GM12878 (cell line): Measurements from ENCODE around the gene SCNN1B. TPM values are rescaled to one million over a fixed set of nuclear protein-coding genes. Genes with fewer than 3 reads are reported as not detected.

Source experiments
- ATAC-seq: fragments of 200-7000 bp; cut with Tn5 transposase; 3 replicates; pipeline ENCODE4 v1.9.1; 2020; ENCODE audit warnings: mild to moderate bottlenecking, moderate library complexity
- BruUV-seq: library from RNA; stranded (reverse); fragments of 400-500 nt; replicated peaks from 2 replicates; lab custom pipeline; 2021; lab: Mats Ljungman, UMichigan
- CTCF ChIA-PET: fragments of 300-600 bp; sonication (Branson Sonifier 250); formaldehyde crosslinking; extraction: SDS; loops from one replicate; lab custom pipeline; 2021; ENCODE audit warnings: inconsistent platforms; lab: Yijun Ruan, JAX
- POLR2A ChIA-PET: fragments of 350-600 bp; formaldehyde crosslinking; extraction: SDS; loops from one replicate; lab custom pipeline; 2021; ENCODE audit warnings: inconsistent platforms; lab: Charles Lee
- RAD21 ChIA-PET: fragments of 300-600 bp; sonication (Branson Sonifier 250); formaldehyde crosslinking; loops from one replicate; lab custom pipeline; 2023; ENCODE audit warnings: antibody characterized with exemption; ENCODE audit not compliant: unreplicated experiment; lab: Charles Lee
- SMC1A ChIA-PET: fragments of 300-600 bp; sonication (Branson Sonifier 250); formaldehyde crosslinking; loops from one replicate; lab custom pipeline; 2023; ENCODE audit not compliant: unreplicated experiment, uncharacterized antibody; lab: Charles Lee
- DNase-seq: peaks from one replicate; pipeline ENCODE4 v3.0.0-alpha.2; 2011; ENCODE audit warnings: low read depth, low spot score
- FAIRE-seq: peaks from 3 replicates; lab custom pipeline; 2011; peaks lifted over from hg19 to GRCh38; lab: Jason Lieb, UNC
- H2AFZ ChIP-seq: 2 replicates; pipeline ENCODE4 v1.6.0; 2011; ENCODE audit warnings: low read depth, low read length, control low read depth; ENCODE audit not compliant: control insufficient read depth
- H3K27ac ChIP-seq: 2 replicates; pipeline ENCODE4 v1.5.1; 2011; ENCODE audit warnings: control low read depth; ENCODE audit not compliant: control insufficient read depth, insufficient read depth
- H3K27me3 ChIP-seq, 2 experiments: replicated peaks in 1 of 2; 2 replicates each; pipeline versions ENCODE4 v1.6.0 to v1.6.1; 2011; ENCODE audit warnings: low read length in 1 of 2; ENCODE audit not compliant: control insufficient read depth in 2 of 2, insufficient read depth in 2 of 2
- H3K36me3 ChIP-seq, 2 experiments: 2 replicates each; pipeline ENCODE4 v1.5.1; 2011; ENCODE audit warnings: low read length in 1 of 2; ENCODE audit not compliant: control insufficient read depth in 2 of 2, insufficient read depth in 2 of 2
- H3K4me1 ChIP-seq: 2 replicates; pipeline ENCODE4 v1.6.1; 2011; ENCODE audit warnings: mild to moderate bottlenecking, low read length, moderate library complexity, mixed read lengths; ENCODE audit not compliant: control insufficient read depth, insufficient read depth
- H3K4me2 ChIP-seq: 2 replicates; pipeline ENCODE4 v1.6.0; 2011; ENCODE audit warnings: control low read depth; ENCODE audit not compliant: control insufficient read depth, insufficient read depth
- H3K4me3 ChIP-seq: fragments of 200-600 bp; sonication (generic); 2 replicates; pipeline ENCODE4 v1.5.1; 2016
- H3K79me2 ChIP-seq: 2 replicates; pipeline ENCODE4 v1.6.0; 2011; ENCODE audit warnings: low read length; ENCODE audit not compliant: control insufficient read depth, insufficient read depth
- H3K9ac ChIP-seq: 2 replicates; pipeline ENCODE4 v1.8.0; 2011; ENCODE audit warnings: low read length, control low read depth, mixed read lengths; ENCODE audit not compliant: control insufficient read depth, insufficient read depth
- H3K9me3 ChIP-seq: replicated peaks from 3 replicates; pipeline ENCODE4 v1.5.1; 2011; ENCODE audit warnings: mild to moderate bottlenecking, low read length; ENCODE audit not compliant: control insufficient read depth, insufficient read depth
- H4K20me1 ChIP-seq: 2 replicates; pipeline ENCODE4 v1.6.0; 2011; ENCODE audit not compliant: control insufficient read depth, insufficient read depth
- ATF3 ChIP-seq: IDR thresholded peaks from 2 replicates; pipeline ENCODE4 v1.6.1; 2011; ENCODE audit warnings: low read depth, mild to moderate bottlenecking, low read length, moderate library complexity, borderline replicate concordance; ENCODE audit errors: extremely low read depth
- CHD1 ChIP-seq: IDR thresholded peaks from 2 replicates; pipeline ENCODE4 v1.6.1; 2012; ENCODE audit warnings: low read depth, low read length, improper control_type of control experiment
- CHD2 ChIP-seq: IDR thresholded peaks from 2 replicates; pipeline ENCODE4 v1.6.1; 2011; ENCODE audit warnings: low read depth, low read length, improper control_type of control experiment, borderline replicate concordance
- HCFC1 ChIP-seq: fragments of 150-350 bp; IDR thresholded peaks from 2 replicates; pipeline ENCODE4 v1.6.1; 2014; ENCODE audit warnings: low read length
- IKZF1 ChIP-seq: fragments of 450-650 bp; conservative IDR thresholded peaks from 2 replicates; pipeline ENCODE4 v1.6.1; 2017; ENCODE audit warnings: antibody characterized with exemption, mild to moderate bottlenecking
- JUNB ChIP-seq: IDR thresholded peaks from 2 replicates; pipeline ENCODE4 v1.6.1; 2016; ENCODE audit warnings: antibody characterized with exemption, mild to moderate bottlenecking
- NR2C2 ChIP-seq: IDR thresholded peaks from 2 replicates; pipeline ENCODE4 v1.6.1; 2011; ENCODE audit warnings: borderline replicate concordance, low read depth; ENCODE audit not compliant: control insufficient read depth, insufficient read length
- NR2F1 ChIP-seq: fragments of 450-650 bp; conservative IDR thresholded peaks from 2 replicates; pipeline ENCODE4 v1.6.1; 2017; ENCODE audit warnings: mild to moderate bottlenecking
- PAX8 ChIP-seq: fragments of 450-650 bp; IDR thresholded peaks from 2 replicates; pipeline ENCODE4 v1.6.1; 2017; ENCODE audit warnings: mild to moderate bottlenecking, moderate library complexity
- POLR2AphosphoS2 ChIP-seq: IDR thresholded peaks from 2 replicates; pipeline ENCODE4 v1.6.1; 2011; ENCODE audit warnings: low read depth, mild to moderate bottlenecking, low read length, improper control_type of control experiment, moderate library complexity
- RAD21 ChIP-seq: IDR thresholded peaks from 2 replicates; pipeline ENCODE4 v1.6.1; 2011; ENCODE audit warnings: mild to moderate bottlenecking, low read depth, low read length, moderate library complexity; ENCODE audit not compliant: insufficient read depth
- RELB ChIP-seq: fragments of 450-650 bp; IDR thresholded peaks from 2 replicates; pipeline ENCODE4 v1.6.1; 2017; ENCODE audit warnings: low read depth, mild to moderate bottlenecking, moderate library complexity
- SIX5 ChIP-seq: IDR thresholded peaks from 2 replicates; pipeline ENCODE4 v1.6.1; 2011; ENCODE audit warnings: mild to moderate bottlenecking, low read depth, low read length, moderate library complexity; ENCODE audit not compliant: severe bottlenecking
- SMARCA5 ChIP-seq: fragments of 450-650 bp; IDR thresholded peaks from 2 replicates; pipeline ENCODE4 v1.6.1; 2017; ENCODE audit warnings: mild to moderate bottlenecking
- SREBF2 ChIP-seq: IDR thresholded peaks from 2 replicates; pipeline ENCODE4 v1.6.1; 2012; ENCODE audit warnings: mild to moderate bottlenecking, low read length
- ZBTB4 ChIP-seq: fragments of 450-650 bp; formaldehyde crosslinking; IDR thresholded peaks from 2 replicates; pipeline ENCODE4 v1.4.0; 2022; ENCODE audit warnings: mild to moderate bottlenecking, moderate library complexity
- WGBS: methylation state at CpG from one replicate; pipeline ENCODE4 v1.1.6; 2016; ENCODE audit warnings: low lambda C conversion rate; ENCODE audit not compliant: insufficient replicate concordance, insufficient coverage; ENCODE audit errors: missing lambda C conversion rate; 5-methylcytosine and 5-hydroxymethylcytosine counted together
- in situ Hi-C: fragments of 300-500 bp; cut with MboI; formaldehyde crosslinking; loops from 9 replicates; pipeline ENCODE4 v1.14.3; 2018; ENCODE audit warnings: mixed read lengths
- intact Hi-C: fragments of 100-400 bp; cut with micrococcal nuclease; formaldehyde crosslinking; loops from one replicate; pipeline ENCODE4 v1.14.2; 2022; ENCODE audit not compliant: unreplicated experiment
- polyA plus RNA-seq, 11 experiments: library from polyadenylated mRNA; depleted of rRNA in 4 of 11; unstranded in 6 of 11; stranded (reverse) in 5 of 11; fragments of >200 nt; fragmentation: Nextera tagmentation in 4 of 11; fragmentation: Illumina TruSeq in 1 of 11; extraction: Ambion mirVana in 4 of 11; extraction: Trizol in 1 of 11; gene quantifications; 1 replicate in 1 of 11; 2 replicates in 10 of 11; pipeline versions ENCODE4 v1.2.1 to v1.2.3, GENCODE V29; 2011 to 2016; ENCODE audit warnings: inconsistent platforms in 2 of 11, missing spikeins in 2 of 11, low read depth in 1 of 11
- total RNA-seq, 4 experiments: library from RNA; depleted of rRNA in 3 of 4; stranded (reverse); fragments of >200 nt in 3 of 4; fragmentation: Illumina TruSeq in 1 of 4; extraction: Trizol in 1 of 4; gene quantifications; 2 replicates each; pipeline versions ENCODE4 v1.2.1 to v1.2.3, GENCODE V29; 2013 to 2021
- TF ChIP-seq, protein P1 (sequence below): IDR thresholded peaks from 2 replicates; pipeline ENCODE4 v1.6.1; 2011; ENCODE audit warnings: borderline replicate concordance, low read depth, mild to moderate bottlenecking, moderate library complexity, mixed read lengths, low read length; ENCODE audit not compliant: insufficient read depth; ENCODE audit errors: extremely low read length

Gene SCNN1B
- total and polyA plus RNA-seq, 10 of the 15 experiments (the other 5 are each of a cell fraction or from before 2014, with no cell fraction given): 0.28 to 1.5 (median 0.64) TPM

GRCh38 chr16:23270654-23271053 lies 31.4 kb upstream of the SCNN1B start (continued):
- TF ChIP-seq PAX8 (no peak), IKZF1 (no peak)
- TF ChIP-seq, all 136 proteins: peak for 0

DNA sequence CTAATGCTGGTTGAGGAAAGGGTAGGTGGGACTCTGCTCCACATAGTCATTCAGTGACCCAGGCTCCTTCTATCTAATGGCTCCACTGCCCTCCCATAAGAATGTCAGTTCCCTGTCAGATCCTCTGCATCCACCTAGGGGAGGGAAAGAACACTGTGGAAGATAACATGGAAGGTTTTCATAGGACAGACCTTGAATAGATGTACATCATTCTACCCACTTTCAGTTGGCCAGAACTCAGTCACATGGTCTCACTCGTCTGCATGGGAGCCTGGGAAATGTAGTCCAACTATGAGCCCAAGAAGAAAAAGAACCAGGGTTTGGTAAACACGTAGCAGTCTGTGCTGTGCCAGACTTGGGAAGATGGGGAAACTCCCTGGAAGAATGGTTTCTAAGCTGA lies 27.1 kb upstream of the SCNN1B start:
- Histone ChIP-seq H3K9ac (no peak overlapping the region), H3K27me3 (no peaks in the 10 kb centered on the region), H3K27ac (no peak overlapping the region), H3K9me3 (no peaks in the 10 kb centered on the region), H3K4me1 (no peaks in the 10 kb centered on the region), H3K4me3 (no peak overlapping the region), H3K4me2 (no peak overlapping the region), H2AFZ (no peak overlapping the region), H4K20me1 (no peaks in the 10 kb centered on the region), H3K79me2 (no peaks in the 10 kb centered on the region), H3K36me3 (no peaks in the 10 kb centered on the region)
- no TSS peak for BruUV-seq
- DNase-seq (no peak), ATAC-seq (peak; percentile 70), FAIRE-seq (no peak)
- ChIA-PET CTCF (interaction anchor here (1.4 kb wide), 1 partner anchor 73 kb away, joined by 3 read pairs; no protein-coding TSS in a partner anchor), SMC1A (no interaction called here), POLR2A (no interaction called here), RAD21 (no interaction called here)
- in situ Hi-C loops: no loop called here
- 0% methylated on average over 2 of the region's 2 CpGs for WGBS
- intact Hi-C loops: no loop called here
- TF ChIP-seq ZBTB4 (CRISPR knock-in tag) (no peak), SREBF2 (no peak), JUNB (no peak), RELB (no peak), CHD1 (no peak), NR2F1 (no peak), NR2C2 (no peak), RAD21 (no peak), HCFC1 (peak; percentile 59; the same call in 1 of the 2 replicates), SIX5 (peak; percentile 62), CHD2 (no peak), POLR2AphosphoS2 (no peak), ATF3 (peak; percentile 27; the same call in 1 of the 2 replicates), SMARCA5 (no peak)
- TF ChIP-seq, protein P1, sequence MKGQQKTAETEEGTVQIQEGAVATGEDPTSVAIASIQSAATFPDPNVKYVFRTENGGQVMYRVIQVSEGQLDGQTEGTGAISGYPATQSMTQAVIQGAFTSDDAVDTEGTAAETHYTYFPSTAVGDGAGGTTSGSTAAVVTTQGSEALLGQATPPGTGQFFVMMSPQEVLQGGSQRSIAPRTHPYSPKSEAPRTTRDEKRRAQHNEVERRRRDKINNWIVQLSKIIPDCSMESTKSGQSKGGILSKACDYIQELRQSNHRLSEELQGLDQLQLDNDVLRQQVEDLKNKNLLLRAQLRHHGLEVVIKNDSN: peak; percentile 47
